MM.1S (cell line): ENCODE measurements around the gene HSPB7.

Experiments
- DNase-seq: peaks from one replicate; pipeline ENCODE4 v3.0.0-alpha.2; 2015
- H2AFZ ChIP-seq: fragments of 300-600 bp; sonication (generic); 2 replicates; pipeline ENCODE4 v1.6.0; 2016; ENCODE audit warnings: antibody characterized with exemption, low read length
- H3F3A ChIP-seq: fragments of 300-600 bp; sonication (generic); 2 replicates; pipeline ENCODE4 v1.6.1; 2016; ENCODE audit warnings: mild to moderate bottlenecking, antibody characterized with exemption, low read length, moderate library complexity, mixed read lengths; ENCODE audit not compliant: insufficient read depth
- H3K27ac ChIP-seq: fragments of 300-600 bp; sonication (generic); 2 replicates; pipeline ENCODE4 v1.5.1; 2016; ENCODE audit warnings: mild to moderate bottlenecking, low read length
- H3K27me3 ChIP-seq: fragments of 300-600 bp; sonication (generic); replicated peaks from 2 replicates; pipeline ENCODE4 v1.6.0; 2016; ENCODE audit warnings: low read length; ENCODE audit not compliant: insufficient read depth
- H3K36me3 ChIP-seq: fragments of 300-600 bp; sonication (generic); replicated peaks from 2 replicates; pipeline ENCODE4 v1.6.1; 2016; ENCODE audit warnings: mild to moderate bottlenecking, low read length, mixed read lengths; ENCODE audit not compliant: insufficient read depth
- H3K4me1 ChIP-seq: fragments of 300-600 bp; sonication (generic); 2 replicates; pipeline ENCODE4 v1.6.1; 2016; ENCODE audit warnings: low read length, mixed read lengths
- H3K4me2 ChIP-seq: fragments of 300-600 bp; sonication (generic); 2 replicates; pipeline ENCODE4 v1.6.0; 2016; ENCODE audit warnings: low read depth, low read length
- H3K4me3 ChIP-seq: fragments of 300-600 bp; sonication (generic); 2 replicates; pipeline ENCODE4 v1.5.1; 2016; ENCODE audit warnings: low read length, mixed read lengths
- H3K79me2 ChIP-seq: fragments of 300-600 bp; sonication (generic); 2 replicates; pipeline ENCODE4 v1.6.1; 2016; ENCODE audit warnings: mixed run types, low read length, mixed read lengths
- H3K9ac ChIP-seq: fragments of 300-600 bp; sonication (generic); 2 replicates; pipeline ENCODE4 v1.6.1; 2016; ENCODE audit warnings: low read length, mixed read lengths
- H3K9me2 ChIP-seq: fragments of 300-600 bp; sonication (generic); replicated peaks from 2 replicates; pipeline ENCODE4 v1.6.1; 2016; ENCODE audit warnings: mild to moderate bottlenecking, low read length, mixed read lengths; ENCODE audit not compliant: insufficient read depth
- H3K9me3 ChIP-seq: fragments of 300-600 bp; sonication (generic); replicated peaks from 2 replicates; pipeline ENCODE4 v1.6.1; 2016; ENCODE audit warnings: mild to moderate bottlenecking, low read length, mixed read lengths; ENCODE audit not compliant: insufficient read depth
- H4K20me1 ChIP-seq: fragments of 300-600 bp; sonication (generic); 2 replicates; pipeline ENCODE4 v1.6.1; 2016; ENCODE audit warnings: mild to moderate bottlenecking, low read length, moderate library complexity, mixed read lengths; ENCODE audit not compliant: insufficient read depth
- CTCF ChIP-seq: fragments of 300-600 bp; sonication (generic); IDR thresholded peaks from 2 replicates; pipeline ENCODE4 v1.5.1; 2016; ENCODE audit warnings: antibody characterized with exemption, low read length, mixed read lengths
- EZH2 ChIP-seq: fragments of 300-600 bp; sonication (generic); optimal IDR thresholded peaks from 2 replicates; pipeline ENCODE3; 2017; ENCODE audit warnings: low read depth, mild to moderate bottlenecking, antibody characterized with exemption, low read length, mixed read lengths
- EZH2phosphoT487 ChIP-seq: fragments of 300-600 bp; sonication (generic); IDR thresholded peaks from 2 replicates; pipeline ENCODE4 v1.6.1; 2018; ENCODE audit warnings: antibody characterized with exemption, low read length

The HSPB7 gene

GRCh38 chr1:15969321-15969880, 48.4 kb downstream of the HSPB7 start:
- Histone ChIP-seq H3K79me2 (peaks cover 73% of the 10 kb centered on the region), H3K36me3 (no peaks in the 10 kb centered on the region)

GRCh38 chr1:15968172-15968571, 49.7 kb downstream of the HSPB7 start:
- Histone ChIP-seq H3K4me3 (no peak overlapping the region), H4K20me1 (no peaks in the 10 kb centered on the region), H3K79me2 (peaks cover 67% of the 10 kb centered on the region), H3K4me1 (no peaks in the 10 kb centered on the region), H3K9me2 (no peaks in the 10 kb centered on the region), H3K27me3 (no peaks in the 10 kb centered on the region), H3K36me3 (no peaks in the 10 kb centered on the region), H3K4me2 (no peak overlapping the region), H3K9me3 (no peaks in the 10 kb centered on the region), H3F3A (no peaks in the 10 kb centered on the region), H3K9ac (no peak overlapping the region), H2AFZ (no peak overlapping the region), H3K27ac (no peak overlapping the region)
- TF ChIP-seq CTCF (no peak), EZH2phosphoT487 (no peak), EZH2 (no peak)
- DNase-seq = no peak

More at GRCh38 chr1:15969321-15969880, 48.4 kb downstream of the HSPB7 start:
- Histone ChIP-seq H3K9ac (no peak overlapping the region), H3K27ac (no peak overlapping the region), H3F3A (0 out of 2 replicates have a peak, but pooled peaks cover 2% of the 10 kb centered on the region), H4K20me1 (no peaks in the 10 kb centered on the region), H3K9me2 (no peaks in the 10 kb centered on the region), H3K27me3 (no peaks in the 10 kb centered on the region), H3K9me3 (no peaks in the 10 kb centered on the region), H3K4me2 (no peak overlapping the region), H3K4me3 (no peak overlapping the region), H3K4me1 (no peaks in the 10 kb centered on the region), H2AFZ (no peak overlapping the region)
- no peak for TF ChIP-seq EZH2
- no peak for TF ChIP-seq CTCF
- TF ChIP-seq EZH2phosphoT487 = no peak
- no peak for DNase-seq

- H3K4me2 ChIP-seq = no peak overlapping the region
- DNase-seq = no peak
- no peak overlapping the region for H2AFZ ChIP-seq
- H3K9me2 ChIP-seq = no peaks in the 10 kb centered on the region
- H3K9me3 ChIP-seq = no peaks in the 10 kb centered on the region
- H3K79me2 ChIP-seq = peaks cover 62% of the 10 kb centered on the region
- no peaks in the 10 kb centered on the region for H4K20me1 ChIP-seq
- TF ChIP-seq EZH2phosphoT487 = no peak
- no peak for TF ChIP-seq CTCF
- TF ChIP-seq EZH2 = no peak
- H3K4me1 ChIP-seq = no peaks in the 10 kb centered on the region
- no peak overlapping the region for H3K9ac ChIP-seq
- no peak overlapping the region for H3K27ac ChIP-seq
- no peaks in the 10 kb centered on the region for H3K27me3 ChIP-seq
- no peaks in the 10 kb centered on the region for H3K36me3 ChIP-seq
- H3F3A ChIP-seq = no peaks in the 10 kb centered on the region
- no peak overlapping the region for H3K4me3 ChIP-seq
Observed at GRCh38 chr1:15966956-15967344, 50.9 kb downstream of the HSPB7 start.
